HG03135 (cell line): ENCODE data around the gene STAT4.
A peak's percentile ranks its signal among the peaks of the same experiment; 100 is the strongest.

Source experiments
- ATAC-seq: cut with Tn5 transposase; IDR thresholded peaks from one replicate; pipeline ENCODE4 v1.9.1; 2021; ENCODE audit warnings: mild to moderate bottlenecking, moderate library complexity; ENCODE audit not compliant: unreplicated experiment

The STAT4 gene

DNA sequence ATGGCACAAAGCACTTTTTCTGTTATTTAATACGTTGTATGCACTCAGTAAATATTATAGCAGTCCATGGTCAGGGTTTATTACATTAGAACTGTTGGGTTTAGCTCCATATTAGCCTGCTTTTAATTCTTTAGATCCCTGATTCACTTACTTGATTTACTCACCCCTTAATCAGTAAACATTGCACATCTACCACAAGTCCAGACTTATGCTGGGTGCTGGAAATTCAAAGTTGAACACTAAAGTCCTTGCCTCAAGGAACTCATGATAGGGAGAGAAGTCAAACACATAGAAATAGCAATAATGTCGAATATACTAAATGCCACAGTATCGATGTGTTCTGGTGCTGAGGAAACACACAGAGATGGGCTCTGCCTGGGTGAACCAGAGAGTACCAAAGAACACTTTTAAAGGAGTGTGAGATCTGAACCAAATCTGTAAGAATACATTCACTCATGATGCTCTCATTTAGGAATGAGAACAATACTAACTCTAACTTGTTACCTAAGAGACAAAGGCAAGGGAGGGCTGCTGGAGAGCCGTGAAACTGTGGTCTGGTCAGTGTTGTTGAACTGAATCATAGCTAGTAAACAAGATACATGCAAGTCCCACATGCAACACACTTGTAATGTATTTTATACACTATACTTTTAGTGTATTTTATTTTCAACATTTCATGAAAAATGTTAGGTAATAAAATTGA lies 4.9 kb downstream of the STAT4 start:
- ATAC-seq = no peak

GRCh38 chr2:191144217-191144616 lies 6.6 kb downstream of the STAT4 start:
- no peak for ATAC-seq

GRCh38 chr2:191143791-191144190 lies 7.0 kb downstream of the STAT4 start:
- ATAC-seq = no peak

GRCh38 chr2:191128911-191129304 lies 21.9 kb downstream of the STAT4 start:
- ATAC-seq = no peak

DNA sequence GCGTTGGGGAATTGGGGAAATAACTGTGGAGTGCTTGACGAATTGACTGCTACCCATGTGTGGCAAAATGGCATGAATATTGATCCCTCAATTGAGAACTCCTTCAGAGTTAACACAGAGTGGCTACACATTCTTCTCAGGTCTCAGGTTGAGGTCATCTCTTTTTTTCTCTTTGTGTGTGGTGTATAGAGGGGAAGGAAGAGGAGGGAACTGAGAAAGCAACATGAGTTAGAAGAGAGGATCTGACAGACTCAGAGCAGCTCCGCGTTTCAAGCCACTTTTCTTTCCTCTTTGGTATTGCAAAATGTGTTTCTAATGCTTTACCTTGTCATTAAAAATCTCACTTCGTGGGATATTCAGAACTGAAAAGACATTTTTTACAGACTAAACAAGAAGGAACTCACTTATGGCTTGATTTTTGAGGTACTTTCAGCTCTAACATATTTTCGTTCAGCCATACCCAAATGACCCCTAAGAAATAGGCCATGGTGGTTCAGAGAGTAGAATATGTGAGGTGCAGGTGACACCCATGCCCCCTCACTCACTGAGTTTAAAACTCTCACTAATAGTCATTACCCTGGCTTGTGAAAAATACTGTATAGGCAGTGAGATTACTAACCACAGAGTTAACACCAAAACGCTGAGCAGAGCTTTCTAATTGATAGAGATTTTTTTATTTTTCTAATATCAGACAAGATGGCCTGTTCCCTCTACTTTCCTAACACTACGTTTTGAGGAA lies 22.5 kb downstream of the STAT4 start:
- ATAC-seq = peak; percentile 79

GRCh38 chr2:191127235-191127634 lies 23.6 kb downstream of the STAT4 start:
- no peak for ATAC-seq

GRCh38 chr2:191126386-191127085 lies 24.3 kb downstream of the STAT4 start:
- no peak for ATAC-seq

DNA sequence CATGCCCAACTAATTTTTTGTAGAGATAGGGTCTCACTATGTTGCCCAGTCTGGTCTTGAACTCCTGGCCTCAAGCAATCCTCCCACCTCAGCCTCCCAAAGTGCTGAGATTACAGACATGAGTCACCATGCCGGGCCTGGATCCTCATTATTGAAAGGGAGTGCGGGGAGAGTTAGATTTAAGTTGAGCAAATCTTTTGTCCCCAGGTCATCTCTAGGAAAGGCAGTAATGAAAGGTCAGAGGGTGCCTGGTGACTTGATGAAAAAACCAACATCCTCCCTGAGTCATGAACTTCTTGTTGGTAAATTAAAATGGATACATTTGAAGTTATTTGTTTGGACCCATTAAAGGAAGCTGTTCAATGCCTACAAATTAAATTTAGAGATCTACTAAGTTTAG lies 25.1 kb downstream of the STAT4 start:
- no peak for ATAC-seq

- no peak for ATAC-seq
These were observed 28.0 kb downstream of the STAT4 start for GRCh38 chr2:191122638-191123294.

DNA sequence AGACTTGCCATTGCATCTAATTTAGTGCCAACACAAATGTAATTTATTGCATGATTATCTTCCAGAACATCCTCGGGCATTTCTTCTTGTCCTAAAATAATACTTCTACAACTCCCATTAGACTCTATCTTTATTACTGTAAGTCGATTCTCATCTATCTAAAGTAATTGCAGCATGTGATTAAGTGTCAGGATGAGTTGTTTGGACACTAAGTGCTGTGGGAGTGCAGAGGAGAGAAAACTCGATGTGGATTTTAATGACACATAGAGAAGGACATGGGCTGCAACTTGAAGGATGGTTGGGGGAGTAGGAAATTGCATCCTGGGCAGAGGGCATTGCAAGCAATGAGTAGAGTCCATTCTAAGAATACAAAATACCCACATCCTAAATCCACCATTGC lies 33.5 kb downstream of the STAT4 start:
- ATAC-seq = no peak

GRCh38 chr2:191115804-191116203 lies 35.0 kb downstream of the STAT4 start:
- no peak for ATAC-seq

- ATAC-seq = no peak
These were observed 35.4 kb downstream of the STAT4 start for GRCh38 chr2:191115391-191115790.

DNA sequence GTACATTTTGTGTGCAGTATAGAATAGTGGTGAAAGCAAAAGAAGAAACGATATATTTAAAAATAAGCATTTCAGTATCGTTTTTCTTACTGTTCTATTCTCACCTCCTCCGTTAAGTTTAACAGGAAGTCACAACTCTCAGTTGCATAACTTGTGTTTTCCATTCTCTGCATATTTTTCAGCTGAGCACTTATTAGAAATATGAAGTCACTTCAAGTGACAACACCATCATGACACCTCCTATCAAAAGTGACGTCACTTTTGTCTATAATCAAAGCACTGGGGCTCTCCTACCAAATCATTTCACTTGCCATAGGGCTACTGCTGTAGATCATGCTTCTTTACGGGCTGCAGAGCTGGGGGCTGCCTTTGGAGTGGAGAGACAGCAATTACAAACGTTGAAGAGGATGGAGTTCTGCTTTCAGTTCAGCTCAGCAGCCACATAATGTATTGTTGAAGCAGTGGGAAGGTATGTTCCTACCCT lies 36.3 kb downstream of the STAT4 start:
- peak; percentile 79 for ATAC-seq

DNA sequence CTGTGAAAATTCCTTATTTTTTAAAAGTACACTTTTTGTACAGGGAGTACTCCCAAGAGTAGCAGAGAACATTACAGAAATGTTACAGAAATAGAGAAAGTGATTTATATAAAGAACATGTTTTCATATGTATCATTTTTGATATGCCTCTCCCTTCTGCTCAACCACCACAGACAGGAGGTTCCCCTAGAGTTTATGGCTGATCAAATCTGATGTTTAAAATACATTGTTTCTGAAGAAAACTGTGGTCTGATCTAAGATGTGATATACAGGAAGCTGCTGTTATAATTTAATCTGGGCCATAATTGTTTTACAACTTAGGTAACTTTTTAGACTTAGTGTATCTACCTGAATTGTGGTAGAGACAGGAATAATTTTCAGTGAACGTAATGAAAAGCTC lies 37.0 kb downstream of the STAT4 start:
- ATAC-seq = no peak

GRCh38 chr2:191112448-191112901 lies 38.3 kb downstream of the STAT4 start:
- no peak for ATAC-seq

- no peak for ATAC-seq
These were observed 40.9 kb downstream of the STAT4 start for GRCh38 chr2:191109888-191110287.

GRCh38 chr2:191108331-191108730 lies 42.5 kb downstream of the STAT4 start:
- ATAC-seq = no peak

DNA sequence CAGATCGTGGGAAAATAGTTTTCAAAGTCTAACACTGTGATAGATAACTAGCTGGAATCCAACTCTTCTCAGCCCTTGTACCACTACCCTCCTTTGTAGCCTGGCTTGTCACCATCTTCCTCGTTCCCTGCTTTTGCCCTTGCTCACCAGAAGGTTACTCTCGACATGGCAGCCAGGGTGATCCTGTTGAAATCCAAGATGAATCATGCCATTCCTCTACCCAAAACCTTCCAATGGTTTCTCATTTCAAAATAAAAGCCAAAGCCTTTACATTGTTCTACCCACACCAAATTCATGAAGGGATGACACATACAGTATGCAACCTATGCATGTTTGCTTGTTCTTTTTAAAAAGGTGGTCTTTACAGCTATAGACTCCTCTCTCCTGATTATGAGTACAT lies 45.7 kb downstream of the STAT4 start:
- ATAC-seq = no peak

DNA sequence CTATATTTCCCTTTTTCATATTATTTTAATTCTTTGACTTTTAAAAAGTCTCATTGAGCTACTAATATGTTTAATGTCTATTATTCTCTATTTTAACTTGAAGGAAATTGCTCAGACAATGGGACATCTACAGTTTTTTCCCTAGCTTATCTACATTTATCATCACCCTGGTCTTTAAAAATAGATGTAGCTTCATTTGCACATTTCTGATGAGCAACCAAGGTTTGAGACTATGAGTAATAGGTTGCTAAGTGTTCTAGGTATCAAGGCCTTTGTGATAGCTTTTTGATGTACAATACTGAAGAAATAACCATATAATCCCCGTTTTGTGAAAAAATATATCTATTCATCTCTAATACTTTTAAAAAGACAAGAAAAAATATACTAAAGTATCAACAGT lies 47.0 kb downstream of the STAT4 start:
- ATAC-seq = no peak

DNA sequence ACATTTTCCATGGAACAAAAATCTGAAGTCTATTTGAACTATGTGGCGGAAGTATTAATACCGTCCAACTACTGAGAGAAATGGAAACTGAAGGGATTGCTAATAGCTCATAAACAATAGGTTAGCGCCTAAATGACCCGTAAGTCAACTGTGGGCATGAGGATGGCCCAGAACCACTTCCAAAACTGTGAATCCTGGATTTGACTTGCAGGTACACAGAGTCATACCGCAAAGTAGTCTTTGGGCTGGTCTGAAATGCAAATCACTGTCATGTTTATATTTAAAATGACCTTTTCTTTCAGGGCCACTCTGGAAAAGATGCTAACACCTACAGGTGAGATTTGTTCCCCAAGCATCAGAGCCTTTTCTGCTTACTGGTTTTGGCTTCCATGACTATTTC lies 50.6 kb downstream of the STAT4 start:
- no peak for ATAC-seq

- no peak for ATAC-seq
These were observed 63.5 kb downstream of the STAT4 start for GRCh38 chr2:191087311-191087710.
